DMS 273 (cell line): ENCODE measurements around the gene CBX3.
A peak's percentile ranks its signal among the peaks of the same experiment; 100 is the strongest.
"Not testable (repeated sequence)": the region's sequence is repeated elsewhere in the genome, so short reads cannot be mapped to it uniquely, and the experiment has no call there.

Experiments used
- DNase-seq: peaks from one replicate; lab custom pipeline; 2025; ENCODE audit not compliant: unreplicated experiment; lab: John Stamatoyannopoulos, UW

The CBX3 gene

GRCh38 chr7:26187380-26188205 lies 14.0 kb upstream of the CBX3 start:
- DNase-seq, result peak; percentile 86

GRCh38 chr7:26188206-26188956 lies 13.2 kb upstream of the CBX3 start:
- DNase-seq, result peak; percentile 86

GRCh38 chr7:26188957-26189541 lies 12.5 kb upstream of the CBX3 start:
- peak; percentile 73 for DNase-seq

- DNase-seq, result no peak
Measured at GRCh38 chr7:26189697-26190096, 11.8 kb upstream of the CBX3 start.

GRCh38 chr7:26190417-26190869 lies 11.1 kb upstream of the CBX3 start:
- no peak for DNase-seq

GRCh38 chr7:26191233-26191973 lies 10.1 kb upstream of the CBX3 start:
- DNase-seq, result no peak

- DNase-seq, result no peak
Measured at GRCh38 chr7:26191974-26192479, 9.5 kb upstream of the CBX3 start.

- no peak for DNase-seq
Measured at GRCh38 chr7:26192485-26193087, 9.0 kb upstream of the CBX3 start.

GRCh38 chr7:26193432-26194207 lies 7.9 kb upstream of the CBX3 start:
- DNase-seq, result no peak

- DNase-seq, result not testable (repeated sequence)
Measured at GRCh38 chr7:26194764-26195163, 6.8 kb upstream of the CBX3 start.

GRCh38 chr7:26195182-26195581 lies 6.4 kb upstream of the CBX3 start:
- no peak for DNase-seq

GRCh38 chr7:26195867-26196657 lies 5.5 kb upstream of the CBX3 start:
- no peak for DNase-seq

GRCh38 chr7:26197153-26198115 lies 4.1 kb upstream of the CBX3 start:
- no peak for DNase-seq

- peak; percentile 63 for DNase-seq
Measured at GRCh38 chr7:26198133-26198780, 3.3 kb upstream of the CBX3 start.

- DNase-seq, result no peak
Measured at GRCh38 chr7:26198781-26199169, 2.8 kb upstream of the CBX3 start.

GRCh38 chr7:26199301-26200037 lies 2.1 kb upstream of the CBX3 start:
- DNase-seq, result peak; percentile 87

- peak; percentile 87 for DNase-seq
Measured at GRCh38 chr7:26200038-26200443, 1.5 kb upstream of the CBX3 start.
